ENCODE results near the gene PRMT7.

PRMT7 gene

DNA sequence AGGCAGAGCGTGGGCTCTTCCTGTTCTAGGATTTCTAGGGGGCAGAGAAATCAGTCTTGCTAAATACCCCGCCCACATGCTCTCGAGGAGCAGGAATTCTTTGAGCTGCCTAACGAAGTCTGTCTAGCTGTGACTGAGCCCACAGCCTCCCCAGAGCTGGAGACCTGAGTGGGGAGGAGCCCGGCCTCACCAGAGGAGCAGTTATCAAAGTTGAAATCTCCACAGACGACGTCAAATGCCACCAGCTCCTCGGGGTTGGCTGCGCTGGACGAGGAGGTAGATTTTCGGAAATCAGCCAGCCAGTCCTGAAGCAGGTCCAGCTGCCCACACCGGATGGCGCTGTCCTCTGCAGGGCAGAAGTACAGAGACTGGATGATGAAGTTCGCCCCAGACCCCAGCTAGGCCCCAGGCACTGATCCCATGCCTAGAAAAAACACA lies 53.8 kb downstream of the PRMT7 start:
- DNase-seq = no peak

GRCh38 chr16:68365167-68365817 lies 54.5 kb downstream of the PRMT7 start:
- no peak for DNase-seq

DNA sequence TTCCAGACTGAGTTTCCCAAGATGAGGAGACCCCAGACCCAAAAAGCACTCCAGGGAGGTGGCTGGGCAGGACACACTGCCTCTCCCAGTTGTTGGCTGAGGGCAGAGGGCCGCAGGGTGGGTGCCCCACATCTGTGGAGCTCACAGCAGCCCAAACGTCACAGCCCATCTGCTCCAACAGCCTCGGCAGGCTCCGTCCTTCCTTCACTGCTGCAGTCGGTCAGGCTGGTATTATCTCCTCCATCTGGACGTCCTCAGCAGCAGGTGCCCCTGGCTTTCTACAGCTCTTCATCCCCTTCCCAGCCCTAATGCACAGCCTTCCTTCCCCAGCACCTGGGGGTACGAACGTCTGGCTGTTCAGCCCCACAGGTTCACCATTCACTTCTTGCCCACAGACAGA lies 55.2 kb downstream of the PRMT7 start:
- DNase-seq = no peak

DNA sequence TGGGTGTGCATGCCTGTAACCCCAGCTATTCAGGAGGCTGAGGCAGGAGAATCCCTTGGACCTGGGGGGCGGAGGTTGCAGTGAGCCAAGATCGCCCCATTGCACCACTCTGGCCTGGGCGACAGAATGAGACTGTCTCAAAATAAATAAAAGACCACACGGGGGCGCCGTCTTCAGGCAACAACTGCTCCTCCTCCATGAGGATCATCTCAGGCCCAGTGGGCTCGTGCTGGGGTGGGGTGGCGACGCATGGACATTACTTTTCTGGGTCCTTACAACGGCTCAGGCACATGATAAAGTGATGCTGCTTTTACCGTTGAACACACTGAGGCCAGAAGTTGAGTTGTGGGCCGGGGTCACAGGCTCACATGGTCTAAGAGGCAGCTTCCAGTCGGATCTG lies 56.2 kb downstream of the PRMT7 start:
- DNase-seq = peak; percentile 20 to 45

DNA sequence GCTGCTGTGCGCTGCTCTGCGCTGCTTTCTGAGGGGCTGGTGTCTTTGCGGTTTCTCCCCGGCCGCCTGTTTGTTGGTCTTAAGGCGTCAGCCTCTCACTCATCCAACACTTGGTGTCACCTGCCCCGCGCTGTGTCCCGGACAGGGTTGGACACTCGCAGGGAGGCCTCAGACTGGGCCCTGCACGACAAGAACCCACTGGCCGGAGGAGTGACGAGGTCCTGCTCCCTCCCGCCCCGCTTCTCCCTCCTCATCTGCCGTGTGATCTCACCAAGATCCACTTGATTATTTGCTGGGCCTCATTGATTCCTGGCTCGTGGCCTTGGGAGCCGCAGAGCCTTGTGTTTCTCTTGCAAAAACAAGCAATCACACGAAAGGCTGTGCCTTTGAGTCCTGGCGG lies 56.6 kb downstream of the PRMT7 start:
- DNase-seq = no peak

- no peak for DNase-seq
These were observed 57.1 kb downstream of the PRMT7 start for GRCh38 chr16:68367891-68368290.

- DNase-seq = no peak
These were observed 57.6 kb downstream of the PRMT7 start for GRCh38 chr16:68368301-68368888.

DNA sequence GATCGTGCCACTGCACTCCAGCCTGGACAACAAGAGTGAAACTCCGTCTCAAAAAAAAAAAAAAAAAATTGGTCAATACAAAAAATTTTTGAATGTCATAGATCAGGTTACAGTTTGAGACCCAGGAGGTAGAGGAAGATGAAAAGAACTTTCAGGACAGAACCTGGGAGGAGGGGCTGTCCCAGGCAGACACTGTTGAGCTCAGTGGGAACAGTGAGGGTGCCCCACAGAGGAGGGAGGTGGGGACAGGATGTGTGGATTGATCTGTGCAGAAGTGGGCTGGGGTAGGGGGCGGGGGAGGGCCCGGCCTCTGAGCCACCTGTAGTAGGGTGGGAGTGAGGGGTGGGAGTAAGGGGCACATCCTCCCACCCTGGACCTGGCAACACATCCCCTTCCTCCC lies 58.3 kb downstream of the PRMT7 start:
- no peak for DNase-seq

GRCh38 chr16:68369697-68370580 lies 59.1 kb downstream of the PRMT7 start:
- DNase-seq = peak; percentile 20 to 25

DNA sequence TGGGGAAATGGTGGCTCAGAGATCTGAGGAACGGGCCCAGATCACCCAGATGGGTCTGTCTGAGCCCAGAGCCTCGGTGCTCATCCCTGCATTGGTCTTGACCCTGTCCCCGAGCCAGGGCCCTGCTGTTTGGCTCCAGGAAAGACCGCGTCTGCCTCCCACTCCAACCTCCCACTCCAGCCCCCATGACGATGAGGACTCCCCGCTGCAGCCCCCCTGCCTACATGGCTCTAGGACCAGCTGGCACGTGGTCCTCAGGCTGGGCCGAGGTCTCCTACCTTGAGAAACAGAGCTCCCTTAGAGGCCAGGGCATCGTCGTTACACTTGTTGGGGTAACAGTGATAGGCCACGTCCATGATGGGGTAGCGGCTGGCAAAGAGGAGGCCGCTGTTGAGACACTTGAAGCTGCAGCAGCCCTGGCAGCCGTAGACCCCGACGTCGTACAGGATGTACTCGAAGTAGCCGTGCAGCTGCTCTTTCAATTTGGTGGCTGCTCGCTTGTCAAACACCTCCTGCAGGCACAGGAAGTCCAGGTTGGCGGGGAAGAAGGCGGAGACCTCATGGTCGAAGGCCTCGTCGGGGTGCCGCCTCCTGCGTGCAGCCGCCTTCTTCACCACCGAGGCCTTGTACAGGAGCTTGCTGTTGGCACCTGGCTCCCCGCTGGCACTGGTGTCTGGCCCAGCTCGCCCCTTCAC lies 59.9 kb downstream of the PRMT7 start:
- DNase-seq = peak; percentile 30 to 42

DNA sequence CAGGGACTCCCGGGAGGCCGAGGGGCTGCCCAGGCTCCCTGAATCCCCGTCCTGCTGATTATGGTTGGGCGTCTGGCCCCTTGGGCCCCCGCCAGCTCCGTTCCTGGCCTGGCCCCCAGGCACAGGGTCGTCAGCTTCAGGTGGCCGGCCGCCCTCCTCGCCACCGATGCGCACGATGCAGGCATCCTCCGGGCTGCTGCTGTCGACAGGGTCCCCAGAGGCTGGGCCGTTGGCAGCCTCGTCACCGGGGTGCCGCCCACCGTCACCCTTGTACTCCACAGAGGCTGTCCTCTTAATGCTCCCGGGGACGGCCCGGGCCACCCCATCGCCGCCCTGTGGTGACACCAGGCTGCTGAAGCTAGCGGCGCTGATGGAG lies 60.4 kb downstream of the PRMT7 start:
- no peak for DNase-seq

DNA sequence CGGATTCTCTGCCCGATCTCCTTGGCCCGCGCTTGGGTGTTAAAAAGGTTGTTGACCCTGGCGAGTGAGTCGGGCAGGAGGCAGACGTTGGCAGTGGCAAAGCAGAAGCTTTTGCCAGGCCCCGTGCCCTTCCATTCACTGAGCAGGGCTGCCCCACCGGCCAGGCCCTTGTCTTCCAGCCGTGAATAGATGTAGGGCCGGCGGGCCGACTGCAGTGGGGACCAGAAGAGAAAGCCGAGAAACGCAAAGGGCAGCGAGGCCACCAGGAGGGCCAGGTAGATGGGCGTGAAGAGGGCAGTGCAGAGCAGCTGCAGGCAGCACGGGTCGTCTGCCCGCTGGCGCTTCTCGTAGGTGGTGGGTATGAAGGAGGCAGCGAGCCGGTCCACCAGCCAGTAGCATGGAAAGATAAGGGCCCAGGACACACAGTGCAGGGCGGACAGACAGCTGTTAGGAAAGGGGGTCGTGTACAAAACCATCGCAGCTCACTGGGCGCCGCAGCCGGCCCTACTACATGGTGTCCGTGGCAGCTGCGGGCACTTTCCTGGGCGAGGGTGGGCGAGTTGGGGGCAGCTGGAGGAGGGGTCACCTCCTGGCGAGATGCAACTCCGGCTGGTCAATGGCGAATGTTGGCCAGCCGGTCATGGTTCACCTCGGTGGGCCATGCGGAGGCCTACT lies 61.0 kb downstream of the PRMT7 start:
- DNase-seq = no peak

DNA sequence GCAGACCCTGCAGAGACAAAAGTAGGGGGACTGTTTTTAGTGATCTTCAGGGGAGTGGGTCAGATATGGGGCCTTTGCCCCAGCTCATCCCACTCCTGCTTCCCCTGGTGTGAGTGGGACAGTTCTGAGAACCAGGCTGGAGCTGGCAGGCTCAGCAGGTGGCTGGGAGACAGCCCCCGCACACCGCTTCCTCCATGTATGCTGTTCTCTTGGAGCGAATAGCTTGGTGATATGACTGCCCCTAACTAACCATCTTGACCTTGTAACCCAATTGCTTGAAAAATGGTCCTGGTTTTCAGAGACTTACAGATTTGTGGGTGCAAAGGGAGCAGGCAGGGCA lies 61.5 kb downstream of the PRMT7 start:
- no peak for DNase-seq

- DNase-seq = no peak
These were observed 62.0 kb downstream of the PRMT7 start for GRCh38 chr16:68372806-68373205.

- no peak for DNase-seq
These were observed 62.9 kb downstream of the PRMT7 start for GRCh38 chr16:68373528-68374245.

GRCh38 chr16:68374246-68374805 lies 63.5 kb downstream of the PRMT7 start:
- DNase-seq = no peak

GRCh38 chr16:68374961-68375660 lies 64.3 kb downstream of the PRMT7 start:
- no peak for DNase-seq

DNA sequence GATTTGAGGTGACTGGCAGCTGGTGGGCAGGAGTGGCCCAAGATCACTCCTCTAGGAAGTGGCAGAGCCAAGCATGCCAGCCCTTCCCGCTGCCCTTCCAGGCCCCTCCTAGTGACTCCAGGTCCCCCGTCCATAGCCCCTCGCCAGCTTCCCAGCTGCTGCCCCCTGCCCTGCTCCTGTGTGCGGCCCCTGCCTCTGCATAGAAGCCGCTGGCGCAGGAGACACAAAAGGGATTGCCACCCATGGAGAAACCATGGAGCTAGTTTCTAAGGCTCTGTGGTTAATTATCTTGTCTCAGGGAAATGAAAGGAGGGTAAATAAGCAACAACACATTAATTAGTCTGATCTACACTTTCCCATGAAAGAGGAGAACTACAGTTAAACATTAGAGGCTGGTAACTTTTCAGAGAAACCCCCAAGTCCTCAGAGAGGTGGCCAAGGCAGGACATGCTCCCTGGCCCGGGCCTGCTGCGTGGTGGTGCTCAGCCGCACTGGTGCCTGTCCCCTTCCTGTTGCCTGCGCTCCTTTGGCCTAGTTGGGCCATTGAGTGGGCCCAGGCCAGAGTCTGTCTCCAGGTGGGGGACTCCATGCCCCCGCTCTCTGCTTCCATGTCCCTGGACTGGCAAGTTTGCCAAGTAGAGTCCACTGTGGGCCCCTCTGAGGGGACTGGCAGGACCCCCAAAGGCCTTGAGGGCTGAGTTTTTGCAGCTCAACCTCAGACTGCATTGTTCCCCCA lies 65.2 kb downstream of the PRMT7 start:
- no peak for DNase-seq

GRCh38 chr16:68376590-68376989 lies 65.8 kb downstream of the PRMT7 start:
- no peak for DNase-seq

- no peak for DNase-seq
These were observed 66.4 kb downstream of the PRMT7 start for GRCh38 chr16:68377221-68377620.
